ENCODE results near the gene CD200R1L. TPM values are rescaled to one million over a fixed set of nuclear protein-coding genes. Genes with fewer than 3 reads are reported as not detected.
A peak's percentile ranks its signal among the peaks of the same experiment; 100 is the strongest.

Gene CD200R1L
- total and polyA plus RNA-seq, 2 experiments from 2014 or later: not detected

GRCh38 chr3:112793326-112794081, 53.2 kb downstream of the CD200R1L start (continued):
- TF ChIP-seq ZNF462 (CRISPR knock-in tag; IDR thresholded peaks at IDR 0.05): no peak

- 0 out of 2 replicates have a peak overlapping the region, but pooled peaks have one; percentile 28 for H2AFZ ChIP-seq
- Mint-ChIP-seq H3K4me3 (no peak overlapping the region), H3K9me3 (peaks cover 19% of the 10 kb centered on the region), H3K4me1 (peaks cover 9% of the 10 kb centered on the region; the same call in 2 of the 3 replicates), H3K27ac (no peak overlapping the region), H3K27me3 (ENCODE audit: insufficient read depth, low read depth, poor library complexity) (no peaks in the 10 kb centered on the region), H3K36me3 (ENCODE audit: low read depth) (peaks cover 2% of the 10 kb centered on the region; the same call in 1 of the 3 replicates)
- H3K27ac ChIP-seq (ENCODE audit: low read depth): no peak overlapping the region
- no peaks in the 10 kb centered on the region for H3K79me2 ChIP-seq (replicated peaks; ENCODE audit: insufficient read depth)
- DNase-seq (ENCODE audit: low spot score) (no peak), ATAC-seq (no peak)
- H3K27me3 ChIP-seq (ENCODE audit: insufficient read depth): no peaks in the 10 kb centered on the region
- no peaks in the 10 kb centered on the region; the same call in 1 of the 2 replicates for H4K20me1 ChIP-seq (replicated peaks; ENCODE audit: insufficient read depth)
- no peaks in the 10 kb centered on the region for H3K36me3 ChIP-seq (ENCODE audit: insufficient read depth)
- no peak overlapping the region for H3K4me2 ChIP-seq
- no peak overlapping the region for H3K4me3 ChIP-seq
- no peaks in the 10 kb centered on the region for H3F3A ChIP-seq (replicated peaks; ENCODE audit: low read depth)
- H3K4me1 ChIP-seq (ENCODE audit: insufficient read depth): peaks cover 4% of the 10 kb centered on the region; the same call in 1 of the 2 replicates
- peaks cover 4% of the 10 kb centered on the region; the same call in 1 of the 2 replicates for H3K9me2 ChIP-seq (ENCODE audit: insufficient read depth)
- TF ChIP-seq EZH2phosphoT487 (IDR thresholded peaks at IDR 0.05; ENCODE audit: unreplicated experiment): no peak
- no peak for TF ChIP-seq ZNF331 (CRISPR knock-in tag; IDR thresholded peaks at IDR 0.05; ENCODE audit: low read depth)
- no peak for TF ChIP-seq POLR2AphosphoS5 (IDR thresholded peaks at IDR 0.05; ENCODE audit: low read depth)
- no peak for TF ChIP-seq EZH2 (IDR thresholded peaks at IDR 0.05; ENCODE audit: low read depth, unreplicated experiment)
- no peak for TF ChIP-seq ETS1 (IDR thresholded peaks at IDR 0.05)
- no peak for TF ChIP-seq JUNB (IDR thresholded peaks at IDR 0.05; ENCODE audit: unreplicated experiment)
- no peak for TF ChIP-seq REST (IDR thresholded peaks at IDR 0.05; ENCODE audit: unreplicated experiment)
- TF ChIP-seq NANOG (IDR thresholded peaks at IDR 0.05; ENCODE audit: borderline replicate concordance): no peak
- no peak for TF ChIP-seq CTCF (conservative IDR thresholded peaks at IDR 0.05; ENCODE audit: low read depth in 2 of 2)
- TF ChIP-seq ZNF114 (CRISPR knock-in tag; IDR thresholded peaks at IDR 0.05): no peak
- no peak for TF ChIP-seq CREB1 (CRISPR knock-in tag; IDR thresholded peaks at IDR 0.05; ENCODE audit: low read depth)
Observed at GRCh38 chr3:112791736-112792135, 54.9 kb downstream of the CD200R1L start.
